Upper lobe of left lung (tissue), 4 donors: ENCODE measurements around the gene CYP2A7.
"Not testable (repeated sequence)": the region's sequence is repeated elsewhere in the genome, so short reads cannot be mapped to it uniquely, and the experiment has no call there.

Experiments used
- CTCF ChIP-seq, 6 experiments: fragments of 450-650 bp in 4 of 6; fragments of 200-600 bp in 2 of 6; sonication (generic) in 2 of 6; IDR thresholded peaks; one replicate each; pipeline ENCODE4 v1.5.1; 2016 to 2019; ENCODE audit warnings: antibody characterized with exemption in 6 of 6
- POLR2A ChIP-seq, 4 donors: fragments of 450-650 bp; IDR thresholded peaks; one replicate each; pipeline ENCODE4 v1.5.1; 2016 to 2017; ENCODE audit warnings: antibody characterized with exemption in 4 of 4, mild to moderate bottlenecking in 2 of 4
- POLR2AphosphoS5 ChIP-seq, 2 donors: sonication (generic); formaldehyde crosslinking; IDR thresholded peaks; one replicate each; pipeline ENCODE4 v1.5.1; 2017; ENCODE audit warnings: antibody characterized with exemption in 2 of 2

GRCh38 chr19:40929942-40930341, 47.9 kb upstream of the CYP2A7 start:
- TF ChIP-seq CTCF, POLR2A, POLR2AphosphoS5 (IDR thresholded peaks at IDR 0.05): not testable (repeated sequence)
